GM21423 (cell line): ENCODE results near the gene MYO10.

Experiments used
- ATAC-seq: cut with Tn5 transposase; IDR thresholded peaks from one replicate; pipeline ENCODE4 v1.9.1; 2021; ENCODE audit warnings: mild to moderate bottlenecking, moderate library complexity; ENCODE audit not compliant: unreplicated experiment

Gene MYO10

GRCh38 chr5:16918891-16919671 lies 17.0 kb downstream of the MYO10 start:
- no peak for ATAC-seq

GRCh38 chr5:16918156-16918555 lies 17.9 kb downstream of the MYO10 start:
- ATAC-seq = no peak

- no peak for ATAC-seq
Observed at GRCh38 chr5:16916262-16916878, 19.7 kb downstream of the MYO10 start.

GRCh38 chr5:16914584-16914983 lies 21.5 kb downstream of the MYO10 start:
- ATAC-seq = no peak

DNA sequence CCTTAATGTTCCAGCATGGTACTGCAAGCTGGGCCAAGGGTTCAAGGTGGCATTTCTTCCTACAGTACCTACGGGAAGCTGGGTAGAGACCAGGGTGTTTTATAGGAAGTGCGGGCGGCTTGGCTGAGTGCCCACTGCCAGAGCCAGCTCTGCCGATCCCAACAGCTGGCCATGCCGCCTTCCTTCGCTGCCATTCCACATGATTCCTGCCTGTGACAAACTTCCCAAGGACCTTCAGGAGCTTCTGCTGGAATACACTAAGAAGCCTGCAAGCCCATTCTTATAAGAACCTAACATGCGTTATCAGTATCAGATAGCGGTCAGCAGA lies 22.0 kb downstream of the MYO10 start:
- no peak for ATAC-seq

GRCh38 chr5:16913187-16914107 lies 22.6 kb downstream of the MYO10 start:
- no peak for ATAC-seq

DNA sequence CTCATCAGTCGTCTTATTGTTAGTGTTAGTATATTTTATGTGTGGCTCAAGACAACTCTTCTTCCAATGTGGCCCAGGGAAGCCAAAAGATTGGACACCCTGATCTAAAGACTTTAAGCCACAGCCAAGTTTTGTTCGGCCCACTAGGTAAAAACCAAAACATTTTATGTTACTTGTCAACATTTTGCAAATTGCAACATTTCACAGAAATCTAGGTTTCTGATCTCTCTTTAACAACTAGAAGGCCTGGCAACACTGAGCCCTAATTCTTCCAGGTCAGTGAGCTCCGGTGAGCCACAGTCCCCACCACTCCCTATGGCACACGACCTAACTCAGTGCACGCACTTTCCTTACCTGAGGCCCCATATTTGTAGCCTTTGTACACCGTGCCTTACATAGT lies 24.0 kb downstream of the MYO10 start:
- ATAC-seq = no peak

DNA sequence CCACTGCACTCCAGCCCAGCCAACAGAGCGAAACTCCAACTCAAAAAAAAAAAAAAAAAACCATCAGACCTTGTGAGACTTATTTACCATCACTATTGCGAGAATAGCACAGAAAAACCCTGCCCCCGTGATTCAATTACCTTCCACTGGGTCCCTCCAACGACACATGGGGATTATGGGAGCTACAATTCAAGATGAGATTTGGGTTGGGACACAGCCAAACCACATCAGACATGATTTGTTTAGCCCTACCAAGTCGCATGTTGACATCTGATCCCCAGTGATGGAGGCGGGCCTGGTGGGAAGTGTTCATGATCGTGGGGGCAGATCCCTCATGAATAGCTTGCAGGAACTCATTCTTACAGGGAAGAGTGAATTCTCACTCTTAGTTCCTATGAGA lies 26.6 kb downstream of the MYO10 start:
- no peak for ATAC-seq

GRCh38 chr5:16907270-16907669 lies 28.8 kb downstream of the MYO10 start:
- no peak for ATAC-seq

GRCh38 chr5:16906255-16906654 lies 29.8 kb downstream of the MYO10 start:
- ATAC-seq = no peak

GRCh38 chr5:16903480-16904300 lies 32.4 kb downstream of the MYO10 start:
- ATAC-seq = no peak

DNA sequence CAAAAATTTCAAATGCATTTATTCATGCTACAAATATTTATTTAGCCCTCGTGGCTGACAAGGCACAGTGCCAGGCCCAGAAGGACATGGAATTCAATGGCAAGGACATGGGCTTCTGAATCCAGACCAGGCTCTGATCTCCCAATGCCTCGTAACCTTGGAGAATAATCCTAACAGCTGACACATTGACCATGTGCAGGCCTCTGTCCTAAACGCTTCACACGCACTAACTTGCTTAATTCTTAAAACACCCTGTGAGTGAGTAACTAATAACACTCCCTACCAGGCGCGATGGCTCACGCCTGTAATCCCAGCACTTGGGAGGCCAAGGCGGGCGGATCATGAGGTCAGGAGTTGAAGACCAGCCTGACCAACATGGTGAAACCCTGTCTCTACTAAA lies 33.2 kb downstream of the MYO10 start:
- ATAC-seq = no peak

GRCh38 chr5:16901021-16901644 lies 35.0 kb downstream of the MYO10 start:
- no peak for ATAC-seq

GRCh38 chr5:16899171-16899570 lies 36.9 kb downstream of the MYO10 start:
- ATAC-seq = no peak

- ATAC-seq = no peak
Observed at GRCh38 chr5:16897800-16898199, 38.3 kb downstream of the MYO10 start.

DNA sequence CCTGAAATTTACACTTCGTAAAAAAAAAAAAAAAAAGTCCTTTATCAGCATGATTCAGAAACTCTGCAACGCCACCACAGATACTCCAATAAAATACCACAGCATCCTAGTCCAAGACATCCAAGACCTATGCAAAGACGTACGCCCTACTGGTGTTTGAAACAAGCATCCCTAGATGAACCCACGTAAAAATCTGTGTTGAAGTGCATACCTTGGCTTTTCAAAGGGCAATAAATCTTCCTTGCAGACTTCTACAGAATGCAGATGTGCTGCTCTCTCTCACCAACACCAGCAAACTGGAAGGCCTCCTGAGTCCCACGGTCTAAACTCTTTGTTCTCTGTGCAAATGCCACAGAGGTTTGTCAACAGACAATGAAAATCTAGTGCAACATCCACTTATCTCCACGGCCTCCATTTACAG lies 38.8 kb downstream of the MYO10 start:
- no peak for ATAC-seq

- ATAC-seq = no peak
Observed at GRCh38 chr5:16896767-16897166, 39.3 kb downstream of the MYO10 start.

DNA sequence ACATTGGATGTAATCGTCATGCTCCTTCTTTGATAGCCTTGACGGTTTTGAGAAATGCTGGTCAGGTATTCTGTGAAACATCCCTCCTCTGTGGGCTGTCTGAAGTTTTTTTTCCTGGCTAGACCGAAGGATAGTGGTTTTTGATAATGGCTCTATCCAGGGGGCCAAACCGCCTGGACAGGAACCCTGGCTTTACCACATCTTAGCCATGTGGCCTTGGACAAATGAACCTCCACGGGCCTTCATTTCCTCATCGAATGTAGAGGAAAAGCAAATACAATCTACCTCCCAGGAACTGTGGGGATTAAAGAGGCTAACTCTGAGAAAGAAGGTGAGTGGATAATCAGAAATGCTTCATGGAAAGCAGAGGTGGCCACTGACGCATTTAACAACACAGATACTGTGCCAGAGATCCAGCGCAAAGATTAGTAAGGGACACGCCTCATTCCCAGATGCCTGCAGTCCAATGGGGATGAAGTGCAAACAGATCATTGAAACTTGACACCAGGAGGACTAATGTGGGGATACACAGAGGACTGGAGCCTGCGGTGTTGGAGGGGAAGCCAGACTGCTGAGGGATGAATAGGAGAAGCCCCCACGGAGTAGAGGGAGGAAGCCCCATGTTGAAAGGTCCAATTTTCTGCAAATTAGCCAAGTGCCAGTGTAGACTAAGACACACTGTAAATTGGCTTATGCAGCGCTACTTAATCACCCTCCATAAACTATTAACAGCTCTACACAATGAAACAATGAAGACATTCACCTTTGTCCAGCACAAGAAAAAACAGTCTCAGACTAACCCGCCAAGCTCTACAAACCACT lies 41.6 kb downstream of the MYO10 start:
- no peak for ATAC-seq

GRCh38 chr5:16891033-16891432 lies 45.1 kb downstream of the MYO10 start:
- no peak for ATAC-seq
